Measurements from ENCODE around the gene ZNF300. TPM values are rescaled to one million over a fixed set of nuclear protein-coding genes. Genes with fewer than 3 reads are reported as not detected.

Gene ZNF300
- total RNA-seq, 1 donor from 2014 or later = 10.9 TPM

GRCh38 chr5:150931368-150931965, 26.7 kb upstream of the ZNF300 start:
- H3K4me1 Mint-ChIP-seq = no peaks in the 10 kb centered on the region
- no peak overlapping the region for H3K27ac Mint-ChIP-seq
- DNase-seq (no peak), ATAC-seq (ENCODE audit: low read depth) (no peak)
- POLR2A ChIA-PET = no interaction called here
- H3K4me3 Mint-ChIP-seq = no peak overlapping the region
- H3K27me3 Mint-ChIP-seq = no peaks in the 10 kb centered on the region
- intact Hi-C loops (cut with micrococcal nuclease) = no loop called here
- CTCF ChIA-PET = no interaction called here
- peaks cover 63% of the 10 kb centered on the region for H3K9me3 Mint-ChIP-seq
- H3K36me3 Mint-ChIP-seq (ENCODE audit: low read depth) = peaks cover 17% of the 10 kb centered on the region
- no peak for TF ChIP-seq CTCF (IDR thresholded peaks at IDR 0.05)

GRCh38 chr5:150918613-150919012, 13.8 kb upstream of the ZNF300 start:
- TF ChIP-seq CTCF (IDR thresholded peaks at IDR 0.05) = no peak
- intact Hi-C loops (cut with micrococcal nuclease) = no loop called here
- no peak overlapping the region for H3K4me3 Mint-ChIP-seq
- peaks cover 33% of the 10 kb centered on the region for H3K9me3 Mint-ChIP-seq
- CTCF ChIA-PET = no interaction called here
- POLR2A ChIA-PET = no interaction called here
- no peaks in the 10 kb centered on the region for H3K36me3 Mint-ChIP-seq (ENCODE audit: low read depth)
- H3K27ac Mint-ChIP-seq = no peak overlapping the region
- no peaks in the 10 kb centered on the region for H3K4me1 Mint-ChIP-seq
- DNase-seq = no peak
- peaks cover 10% of the 10 kb centered on the region for H3K27me3 Mint-ChIP-seq
- ATAC-seq (ENCODE audit: low read depth) = no peak

- Mint-ChIP-seq H3K9me3 (peaks cover 43% of the 10 kb centered on the region), H3K4me1 (no peaks in the 10 kb centered on the region), H3K4me3 (no peak overlapping the region), H3K27me3 (peaks cover 9% of the 10 kb centered on the region), H3K27ac (no peak overlapping the region), H3K36me3 (ENCODE audit: low read depth) (peaks cover 3% of the 10 kb centered on the region)
- ATAC-seq (ENCODE audit: low read depth) (no peak), DNase-seq (no peak)
- ChIA-PET CTCF (no interaction called here), POLR2A (no interaction called here)
- intact Hi-C loops (cut with micrococcal nuclease) = no loop called here
- no peak for TF ChIP-seq CTCF (IDR thresholded peaks at IDR 0.05)
Observed at GRCh38 chr5:150912312-150912814, 7.6 kb upstream of the ZNF300 start.

DNA sequence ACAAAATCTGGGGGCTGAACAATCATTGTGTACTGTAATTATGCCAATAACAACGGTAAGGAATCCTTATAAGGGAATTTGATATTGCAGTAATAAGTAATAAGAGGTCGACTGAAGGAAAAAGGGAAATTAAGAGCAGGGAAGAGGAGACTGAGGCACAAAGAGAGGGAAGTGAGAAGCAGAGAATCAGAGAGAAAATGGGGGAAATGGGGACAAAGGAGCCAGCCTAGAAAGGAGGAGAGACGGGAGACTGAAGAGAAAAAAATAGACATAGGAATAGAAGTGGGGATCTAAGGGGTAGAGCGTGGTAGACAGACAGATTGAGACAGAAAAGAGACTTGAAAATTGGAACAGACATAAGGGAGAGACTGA, 518 bp upstream of the ZNF300 start:
- intact Hi-C loops (cut with micrococcal nuclease) = no loop called here
- CTCF ChIA-PET = no interaction called here
- H3K4me3 Mint-ChIP-seq = peak overlapping the region; percentile 88
- POLR2A ChIA-PET = no interaction called here
- ATAC-seq (ENCODE audit: low read depth) (no peak), DNase-seq (no peak)
- peaks cover 9% of the 10 kb centered on the region for H3K4me1 Mint-ChIP-seq
- H3K27me3 Mint-ChIP-seq = peaks cover 11% of the 10 kb centered on the region
- TF ChIP-seq CTCF (IDR thresholded peaks at IDR 0.05) = no peak
- H3K27ac Mint-ChIP-seq = peak overlapping the region; percentile 93
- peaks cover 35% of the 10 kb centered on the region for H3K36me3 Mint-ChIP-seq (ENCODE audit: low read depth)
- peaks cover 34% of the 10 kb centered on the region for H3K9me3 Mint-ChIP-seq

- Mint-ChIP-seq H3K4me3 (no peak overlapping the region), H3K27ac (no peak overlapping the region), H3K36me3 (ENCODE audit: low read depth) (peaks cover 66% of the 10 kb centered on the region), H3K9me3 (peaks cover 46% of the 10 kb centered on the region), H3K4me1 (peaks cover 9% of the 10 kb centered on the region), H3K27me3 (peaks cover 10% of the 10 kb centered on the region)
- TF ChIP-seq CTCF (IDR thresholded peaks at IDR 0.05) = no peak
- CTCF ChIA-PET = no interaction called here
- DNase-seq (no peak), ATAC-seq (ENCODE audit: low read depth) (no peak)
- intact Hi-C loops (cut with micrococcal nuclease) = no loop called here
- POLR2A ChIA-PET = no interaction called here
Observed at GRCh38 chr5:150901446-150901845, 3.3 kb downstream of the ZNF300 start.
